ENCODE data around the gene CETN1.

DNA sequence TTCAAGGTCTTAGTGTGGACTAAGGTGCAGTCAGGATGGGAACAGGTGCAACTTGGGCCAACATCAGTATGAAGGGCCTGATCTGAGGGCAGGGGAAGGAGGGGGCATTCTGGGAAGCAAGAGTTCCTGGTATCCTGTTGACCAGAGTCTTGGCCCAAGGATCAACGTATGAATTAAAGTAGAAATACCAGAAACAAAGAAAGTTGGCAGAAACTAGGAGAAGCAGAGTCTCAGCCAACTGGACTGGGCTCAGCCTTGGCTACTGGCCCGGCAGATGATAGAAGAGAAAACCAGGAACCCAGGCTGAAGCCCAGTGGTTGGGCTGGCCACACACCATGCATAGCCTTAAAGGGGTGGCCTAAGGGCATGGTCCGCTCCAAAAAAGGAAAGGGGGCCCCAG lies 2.3 kb downstream of the CETN1 start:
- TF ChIP-seq POLR2AphosphoS5 (IDR thresholded peaks at IDR 0.05; ENCODE audit: low read depth, low read length) (no peak), TAF1 (IDR thresholded peaks at IDR 0.05; ENCODE audit: borderline replicate concordance, insufficient read depth, low read length) (no peak)
- TF ChIP-seq, protein P1, sequence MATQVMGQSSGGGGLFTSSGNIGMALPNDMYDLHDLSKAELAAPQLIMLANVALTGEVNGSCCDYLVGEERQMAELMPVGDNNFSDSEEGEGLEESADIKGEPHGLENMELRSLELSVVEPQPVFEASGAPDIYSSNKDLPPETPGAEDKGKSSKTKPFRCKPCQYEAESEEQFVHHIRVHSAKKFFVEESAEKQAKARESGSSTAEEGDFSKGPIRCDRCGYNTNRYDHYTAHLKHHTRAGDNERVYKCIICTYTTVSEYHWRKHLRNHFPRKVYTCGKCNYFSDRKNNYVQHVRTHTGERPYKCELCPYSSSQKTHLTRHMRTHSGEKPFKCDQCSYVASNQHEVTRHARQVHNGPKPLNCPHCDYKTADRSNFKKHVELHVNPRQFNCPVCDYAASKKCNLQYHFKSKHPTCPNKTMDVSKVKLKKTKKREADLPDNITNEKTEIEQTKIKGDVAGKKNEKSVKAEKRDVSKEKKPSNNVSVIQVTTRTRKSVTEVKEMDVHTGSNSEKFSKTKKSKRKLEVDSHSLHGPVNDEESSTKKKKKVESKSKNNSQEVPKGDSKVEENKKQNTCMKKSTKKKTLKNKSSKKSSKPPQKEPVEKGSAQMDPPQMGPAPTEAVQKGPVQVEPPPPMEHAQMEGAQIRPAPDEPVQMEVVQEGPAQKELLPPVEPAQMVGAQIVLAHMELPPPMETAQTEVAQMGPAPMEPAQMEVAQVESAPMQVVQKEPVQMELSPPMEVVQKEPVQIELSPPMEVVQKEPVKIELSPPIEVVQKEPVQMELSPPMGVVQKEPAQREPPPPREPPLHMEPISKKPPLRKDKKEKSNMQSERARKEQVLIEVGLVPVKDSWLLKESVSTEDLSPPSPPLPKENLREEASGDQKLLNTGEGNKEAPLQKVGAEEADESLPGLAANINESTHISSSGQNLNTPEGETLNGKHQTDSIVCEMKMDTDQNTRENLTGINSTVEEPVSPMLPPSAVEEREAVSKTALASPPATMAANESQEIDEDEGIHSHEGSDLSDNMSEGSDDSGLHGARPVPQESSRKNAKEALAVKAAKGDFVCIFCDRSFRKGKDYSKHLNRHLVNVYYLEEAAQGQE (IDR thresholded peaks at IDR 0.05; ENCODE audit: insufficient read depth in 1 of 2, low read depth in 2 of 2, low read length in 2 of 2): no peak

Measured in PFSK-1 (cell line).